Measurements from ENCODE around the gene PTPRG. TPM values are rescaled to one million over a fixed set of nuclear protein-coding genes. Genes with fewer than 3 reads are reported as not detected.

PTPRG gene
- total and polyA plus RNA-seq, 2 experiments from 2014 or later = 24.4 to 131 TPM

GRCh38 chr3:61518590-61518989, 42.8 kb upstream of the PTPRG start:
- no peak for DNase-seq (ENCODE audit: low spot score)
- H3F3A ChIP-seq (replicated peaks; ENCODE audit: low read depth) = no peaks in the 10 kb centered on the region
- no peak for ATAC-seq

More at GRCh38 chr3:61518590-61518989, 42.8 kb upstream of the PTPRG start:
- Mint-ChIP-seq H3K4me1 (peaks cover 16% of the 10 kb centered on the region), H3K9me3 (no peaks in the 10 kb centered on the region; the same call in 2 of the 3 replicates), H3K36me3 (ENCODE audit: low read depth) (no peaks in the 10 kb centered on the region), H3K4me3 (no peak overlapping the region), H3K27me3 (ENCODE audit: insufficient read depth, low read depth, poor library complexity) (no peaks in the 10 kb centered on the region), H3K27ac (no peak overlapping the region)
- Histone ChIP-seq H3K4me1 (ENCODE audit: insufficient read depth) (peaks cover 15% of the 10 kb centered on the region), H2AFZ (no peak overlapping the region), H3K27ac (ENCODE audit: low read depth) (no peak overlapping the region), H3K4me3 (no peak overlapping the region), H4K20me1 (replicated peaks; ENCODE audit: insufficient read depth) (no peaks in the 10 kb centered on the region), H3K36me3 (ENCODE audit: insufficient read depth) (no peaks in the 10 kb centered on the region), H3K4me2 (no peak overlapping the region), H3K27me3 (ENCODE audit: insufficient read depth) (no peaks in the 10 kb centered on the region), H3K79me2 (replicated peaks; ENCODE audit: insufficient read depth) (no peaks in the 10 kb centered on the region), H3K9me2 (ENCODE audit: insufficient read depth) (no peaks in the 10 kb centered on the region)
- TF ChIP-seq REST (IDR thresholded peaks at IDR 0.05; ENCODE audit: unreplicated experiment) (no peak), POLR2AphosphoS5 (IDR thresholded peaks at IDR 0.05; ENCODE audit: low read depth) (no peak), ZNF462 (CRISPR knock-in tag; IDR thresholded peaks at IDR 0.05) (no peak), NANOG (IDR thresholded peaks at IDR 0.05; ENCODE audit: borderline replicate concordance) (no peak), ZNF114 (CRISPR knock-in tag; IDR thresholded peaks at IDR 0.05) (no peak), EZH2 (IDR thresholded peaks at IDR 0.05; ENCODE audit: low read depth, unreplicated experiment) (no peak), ZNF331 (CRISPR knock-in tag; IDR thresholded peaks at IDR 0.05; ENCODE audit: low read depth) (no peak), CREB1 (CRISPR knock-in tag; IDR thresholded peaks at IDR 0.05; ENCODE audit: low read depth) (no peak)

Measured in GM23338 (cell line).